ENCODE measurements around the gene COL1A2. TPM values are rescaled to one million over a fixed set of nuclear protein-coding genes. Genes with fewer than 3 reads are reported as not detected.

The COL1A2 gene
- polyA plus RNA-seq, 3 donors, result not detected

DNA sequence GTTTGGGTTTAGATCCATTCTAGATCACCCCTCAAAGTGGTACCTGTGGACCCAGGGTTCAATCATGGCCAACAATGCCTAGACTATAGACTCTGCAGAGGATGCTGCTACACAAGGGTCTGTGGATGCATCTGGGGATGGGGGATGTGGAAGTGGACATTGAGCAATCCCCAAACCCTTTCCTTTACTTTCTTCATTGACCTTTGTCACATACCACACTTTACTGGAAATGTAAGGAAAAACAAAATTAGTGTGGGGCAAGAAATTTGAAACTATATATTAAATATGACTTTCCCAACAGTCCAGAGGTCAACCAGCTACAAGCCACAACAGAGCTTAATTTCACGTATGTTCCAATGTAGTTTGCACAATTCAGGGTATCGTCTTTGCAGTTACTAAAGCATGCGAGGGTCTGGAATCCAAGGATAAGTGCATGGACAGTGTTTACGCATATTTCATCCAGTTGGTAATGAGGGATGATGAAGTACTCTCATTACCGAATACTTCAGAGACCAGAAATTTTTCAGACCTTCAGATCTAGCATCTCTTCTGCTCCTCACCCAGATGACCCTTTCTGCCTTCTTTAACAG is 81.7 kb downstream of the COL1A2 start:
- H3K9me3 Mint-ChIP-seq, result peaks cover 0 to 6% (median 3%) of the 10 kb centered on the region in 7 donors

DNA sequence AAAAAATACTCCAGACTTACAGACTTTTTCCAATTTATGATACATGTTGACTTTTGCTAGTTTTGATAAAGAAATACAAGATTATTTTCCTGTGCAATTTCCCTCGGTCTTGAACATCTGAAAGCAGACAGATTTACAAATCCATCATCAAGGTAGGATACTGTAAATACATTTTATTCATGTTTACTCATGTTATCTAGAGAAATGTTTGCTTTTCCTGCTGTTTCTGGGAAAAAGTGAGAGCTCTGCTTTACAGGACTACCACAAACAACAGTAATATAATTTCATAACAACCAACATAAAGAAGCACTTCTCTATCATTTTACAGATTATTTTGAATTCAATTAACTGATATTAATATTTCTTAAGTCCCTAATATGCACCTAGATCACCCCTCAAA is 83.2 kb downstream of the COL1A2 start:
- H4K20me1 ChIP-seq (ENCODE audit: insufficient read depth, low read length), result no peaks in the 10 kb centered on the region
- no CpG with 5 or more reads among the region's 1 CpG for WGBS (ENCODE audit: insufficient coverage)
- TF ChIP-seq, protein P1, sequence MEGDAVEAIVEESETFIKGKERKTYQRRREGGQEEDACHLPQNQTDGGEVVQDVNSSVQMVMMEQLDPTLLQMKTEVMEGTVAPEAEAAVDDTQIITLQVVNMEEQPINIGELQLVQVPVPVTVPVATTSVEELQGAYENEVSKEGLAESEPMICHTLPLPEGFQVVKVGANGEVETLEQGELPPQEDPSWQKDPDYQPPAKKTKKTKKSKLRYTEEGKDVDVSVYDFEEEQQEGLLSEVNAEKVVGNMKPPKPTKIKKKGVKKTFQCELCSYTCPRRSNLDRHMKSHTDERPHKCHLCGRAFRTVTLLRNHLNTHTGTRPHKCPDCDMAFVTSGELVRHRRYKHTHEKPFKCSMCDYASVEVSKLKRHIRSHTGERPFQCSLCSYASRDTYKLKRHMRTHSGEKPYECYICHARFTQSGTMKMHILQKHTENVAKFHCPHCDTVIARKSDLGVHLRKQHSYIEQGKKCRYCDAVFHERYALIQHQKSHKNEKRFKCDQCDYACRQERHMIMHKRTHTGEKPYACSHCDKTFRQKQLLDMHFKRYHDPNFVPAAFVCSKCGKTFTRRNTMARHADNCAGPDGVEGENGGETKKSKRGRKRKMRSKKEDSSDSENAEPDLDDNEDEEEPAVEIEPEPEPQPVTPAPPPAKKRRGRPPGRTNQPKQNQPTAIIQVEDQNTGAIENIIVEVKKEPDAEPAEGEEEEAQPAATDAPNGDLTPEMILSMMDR (IDR thresholded peaks at IDR 0.05), result no peak
- no peak overlapping the region for H3K4me3 ChIP-seq (replicated peaks in 1 of 3; ENCODE audit: low read depth in 2 of 3, low read length in 3 of 3)
- Mint-ChIP-seq H3K9me3 (peaks cover 0 to 2% (median 0%) of the 10 kb centered on the region in 7 donors), H3K27me3 (ENCODE audit: low read depth in 3 of 3) (peaks cover 0 to 1% (median 0%) of the 10 kb centered on the region in 3 donors), H3K27ac (no peak overlapping the region), H3K4me3 (no peak overlapping the region), H3K4me1 (no peaks in the 10 kb centered on the region), H3K36me3 (no peaks in the 10 kb centered on the region)
- no peaks in the 10 kb centered on the region for H3K36me3 ChIP-seq (replicated peaks in 1 of 2; ENCODE audit: control insufficient read depth in 1 of 2, insufficient read depth in 2 of 2, low read length in 2 of 2)
- no peak overlapping the region for H3K9ac ChIP-seq (ENCODE audit: insufficient read depth, low read length, poor library complexity, severe bottlenecking)
- no peaks in the 10 kb centered on the region for H3K79me2 ChIP-seq (ENCODE audit: insufficient read depth, low read length)
- no peak overlapping the region for H3K27ac ChIP-seq (ENCODE audit: low read depth in 1 of 2, low read length in 2 of 2)
- no peak overlapping the region for H3K4me2 ChIP-seq (replicated peaks; ENCODE audit: extremely low read depth, low read length, poor library complexity, severe bottlenecking)
- no peak for DNase-seq
- intact Hi-C loops (cut with micrococcal nuclease), result no loop called here
- H2AFZ ChIP-seq (ENCODE audit: insufficient read depth, low read depth, low read length, poor library complexity, severe bottlenecking), result no peak overlapping the region
- H3K9me3 ChIP-seq (replicated peaks in 1 of 2; ENCODE audit: control insufficient read depth in 1 of 2, insufficient read depth in 1 of 2, low read length in 2 of 2), result no peaks in the 10 kb centered on the region
- H3K27me3 ChIP-seq (ENCODE audit: control insufficient read depth in 2 of 2, insufficient read depth in 2 of 2, low read length in 2 of 2), result no peaks in the 10 kb centered on the region
- no peaks in the 10 kb centered on the region for H3K4me1 ChIP-seq (ENCODE audit: control insufficient read depth in 1 of 2, insufficient read depth in 2 of 2, low read length in 2 of 2)

More for the DNA sequence above, 81.7 kb downstream of the COL1A2 start:
- H2AFZ ChIP-seq (ENCODE audit: insufficient read depth, low read depth, low read length, poor library complexity, severe bottlenecking), result no peak overlapping the region
- H3K27ac ChIP-seq (ENCODE audit: low read depth in 1 of 2, low read length in 2 of 2), result no peak overlapping the region
- no peaks in the 10 kb centered on the region for H3K36me3 ChIP-seq (replicated peaks in 1 of 2; ENCODE audit: control insufficient read depth in 1 of 2, insufficient read depth in 2 of 2, low read length in 2 of 2)
- no peaks in the 10 kb centered on the region for H3K27me3 ChIP-seq (ENCODE audit: control insufficient read depth in 2 of 2, insufficient read depth in 2 of 2, low read length in 2 of 2)
- no peaks in the 10 kb centered on the region for H4K20me1 ChIP-seq (ENCODE audit: insufficient read depth, low read length)
- TF ChIP-seq, protein P1 (IDR thresholded peaks at IDR 0.05), result no peak
- no peaks in the 10 kb centered on the region for H3K4me1 ChIP-seq (ENCODE audit: control insufficient read depth in 1 of 2, insufficient read depth in 2 of 2, low read length in 2 of 2)
- Mint-ChIP-seq H3K27me3 (ENCODE audit: low read depth in 3 of 3) (peaks cover 0 to 1% (median 0%) of the 10 kb centered on the region in 3 donors), H3K27ac (no peak overlapping the region), H3K4me3 (no peak overlapping the region), H3K4me1 (no peaks in the 10 kb centered on the region), H3K36me3 (no peaks in the 10 kb centered on the region)
- no peak overlapping the region for H3K4me2 ChIP-seq (replicated peaks; ENCODE audit: extremely low read depth, low read length, poor library complexity, severe bottlenecking)
- no peak overlapping the region for H3K9ac ChIP-seq (ENCODE audit: insufficient read depth, low read length, poor library complexity, severe bottlenecking)
- no CpG with 5 or more reads among the region's 5 CpGs for WGBS (ENCODE audit: insufficient coverage)
- no peak overlapping the region for H3K4me3 ChIP-seq (replicated peaks in 1 of 3; ENCODE audit: low read depth in 2 of 3, low read length in 3 of 3)
- no peaks in the 10 kb centered on the region for H3K9me3 ChIP-seq (replicated peaks in 1 of 2; ENCODE audit: control insufficient read depth in 1 of 2, insufficient read depth in 1 of 2, low read length in 2 of 2)
- H3K79me2 ChIP-seq (ENCODE audit: insufficient read depth, low read length), result no peaks in the 10 kb centered on the region
- intact Hi-C loops (cut with micrococcal nuclease), result no loop called here
- DNase-seq, result no peak
